ENCODE data around the gene GFRA1.
"Not testable (repeated sequence)": the region's sequence is repeated elsewhere in the genome, so short reads cannot be mapped to it uniquely, and the experiment has no call there.

The GFRA1 gene

GRCh38 chr10:116073001-116073400 lies 200.0 kb downstream of the GFRA1 start:
- no peak for DNase-seq (ENCODE audit: low read depth, low spot score)

GRCh38 chr10:116071453-116072148 lies 201.4 kb downstream of the GFRA1 start:
- DNase-seq (ENCODE audit: low read depth, low spot score), result no peak

DNA sequence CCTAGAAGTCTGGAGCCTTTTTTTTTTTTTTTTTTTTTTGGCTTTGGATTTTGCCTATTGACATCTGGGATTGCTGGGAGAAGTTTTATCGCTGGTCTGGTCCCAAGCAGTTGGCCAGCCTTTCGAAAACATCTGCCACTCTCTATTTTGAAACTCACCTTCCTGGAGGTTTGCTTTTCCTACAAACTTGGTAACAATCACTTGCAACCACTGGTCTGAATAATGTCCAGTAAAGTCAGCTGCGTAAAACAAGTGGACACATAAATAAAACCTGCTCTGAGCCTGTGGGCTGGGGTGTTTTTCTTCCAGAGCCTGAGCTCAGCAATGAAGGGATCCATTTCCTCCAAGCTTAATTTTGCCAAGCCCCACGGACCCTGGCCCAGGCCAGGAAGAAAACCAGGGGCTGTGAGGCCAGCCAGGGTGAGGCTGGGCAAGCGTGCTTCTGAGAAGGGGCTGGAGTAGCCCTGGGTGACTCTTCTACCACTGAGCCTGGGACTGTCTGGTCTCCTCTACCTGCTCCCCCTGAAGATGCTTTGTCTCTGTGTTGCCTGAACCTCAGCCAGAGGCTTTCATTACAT lies 202.2 kb downstream of the GFRA1 start:
- no peak for DNase-seq (ENCODE audit: low read depth, low spot score)

- DNase-seq (ENCODE audit: low read depth, low spot score), result no peak
Measured at GRCh38 chr10:116069856-116070255, 203.2 kb downstream of the GFRA1 start.

DNA sequence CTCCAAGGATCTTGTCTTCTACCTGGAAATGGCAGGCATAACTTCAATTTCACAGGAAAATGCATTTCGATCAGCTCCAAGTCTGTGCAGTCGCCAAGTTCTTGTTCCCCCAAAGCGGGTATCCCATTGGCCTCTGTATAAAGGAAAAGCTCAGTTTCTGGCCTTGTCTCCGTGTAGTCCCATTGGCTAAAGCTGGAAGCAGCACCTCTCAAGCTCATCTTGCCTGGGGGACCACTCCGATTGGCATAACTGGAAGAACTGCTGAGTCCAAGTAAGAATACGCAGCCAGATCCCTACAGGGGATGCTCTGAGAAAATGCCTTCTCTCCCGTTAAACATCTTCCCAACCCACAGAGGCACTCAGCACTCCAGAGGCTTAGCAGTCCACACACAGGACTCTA lies 205.2 kb downstream of the GFRA1 start:
- no peak for DNase-seq (ENCODE audit: low read depth, low spot score)

- no peak for DNase-seq (ENCODE audit: low read depth, low spot score)
Measured at GRCh38 chr10:116063107-116063506, 209.9 kb downstream of the GFRA1 start.

GRCh38 chr10:116060864-116061263 lies 212.1 kb downstream of the GFRA1 start:
- no peak for DNase-seq (ENCODE audit: low read depth, low spot score)

DNA sequence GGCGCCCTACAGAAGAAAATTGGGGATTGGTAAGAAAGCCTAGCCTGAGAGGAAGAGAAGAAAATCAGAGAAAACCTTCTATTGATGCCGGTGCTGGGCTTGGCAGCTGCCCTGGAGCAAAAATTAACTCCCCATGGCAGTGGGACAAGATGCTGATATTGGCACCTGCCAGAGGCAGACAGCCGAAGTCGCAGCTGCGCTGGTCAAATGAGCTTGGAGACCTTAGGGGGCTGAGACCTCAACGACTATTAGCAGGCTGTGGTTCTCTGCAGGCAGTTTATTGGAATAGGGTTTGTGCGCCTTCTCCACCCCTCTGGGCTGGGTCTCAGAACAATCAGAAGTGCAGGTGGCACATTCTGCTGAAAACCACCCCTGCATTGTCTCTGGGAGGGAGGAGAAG lies 213.7 kb downstream of the GFRA1 start:
- DNase-seq (ENCODE audit: low read depth, low spot score), result no peak

DNA sequence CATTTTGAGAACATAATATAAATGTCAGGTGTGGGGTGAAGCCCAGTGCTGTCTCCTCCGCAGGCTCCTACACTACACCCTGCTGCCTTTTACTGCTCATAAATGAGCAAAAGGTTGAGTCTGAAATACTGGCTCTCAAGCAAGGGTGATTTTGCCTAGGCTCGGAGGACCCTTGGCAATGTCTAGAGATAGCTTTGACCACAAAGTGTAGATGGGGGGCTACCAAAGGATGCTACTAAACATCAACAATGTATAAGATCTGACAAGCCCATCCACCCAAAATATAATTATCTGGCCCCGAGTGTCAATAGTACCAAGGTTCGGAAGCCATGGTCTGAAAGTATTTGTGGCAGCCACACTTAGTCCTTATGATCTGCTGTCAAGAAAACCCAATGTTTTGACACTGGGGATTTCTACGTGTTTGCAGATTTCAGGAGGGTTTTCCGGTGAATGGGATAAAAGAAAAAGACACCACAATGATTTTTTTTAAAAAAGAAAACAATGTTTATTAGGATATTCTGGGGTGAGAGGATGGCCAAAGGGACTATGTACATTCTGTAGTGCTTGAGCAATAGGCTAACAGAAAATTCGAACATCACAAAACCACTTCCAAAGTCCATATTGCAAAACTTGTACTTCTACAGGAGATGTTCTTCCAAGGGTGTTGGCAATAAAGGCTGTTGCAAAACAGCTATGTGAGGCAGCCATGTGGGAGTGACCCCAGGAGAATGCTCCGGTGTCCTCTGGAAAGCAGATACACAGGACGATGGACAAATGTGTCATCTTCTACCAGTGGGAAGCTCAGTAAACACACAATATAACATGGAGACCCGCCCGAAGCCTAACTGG lies 216.3 kb downstream of the GFRA1 start:
- no peak for DNase-seq (ENCODE audit: low read depth, low spot score)

DNA sequence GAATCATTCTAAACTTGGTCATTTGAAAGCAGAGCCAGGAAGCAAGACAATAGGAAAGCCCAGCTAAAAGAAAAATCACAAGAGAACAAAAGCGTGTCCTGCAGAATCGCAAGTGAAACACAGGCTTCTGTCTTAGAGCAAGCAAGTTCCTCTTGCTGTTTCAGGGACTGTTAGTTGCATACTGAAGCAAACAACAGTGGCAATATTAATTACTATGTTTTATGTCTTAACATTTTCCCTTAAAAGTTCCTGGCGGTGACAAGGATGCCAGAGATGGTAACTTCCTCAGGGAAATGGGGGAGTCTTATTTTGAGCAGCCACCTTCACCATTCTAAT lies 217.1 kb downstream of the GFRA1 start:
- DNase-seq (ENCODE audit: low read depth, low spot score), result no peak

- no peak for DNase-seq (ENCODE audit: low read depth, low spot score)
Measured at GRCh38 chr10:116055252-116055916, 217.6 kb downstream of the GFRA1 start.

DNA sequence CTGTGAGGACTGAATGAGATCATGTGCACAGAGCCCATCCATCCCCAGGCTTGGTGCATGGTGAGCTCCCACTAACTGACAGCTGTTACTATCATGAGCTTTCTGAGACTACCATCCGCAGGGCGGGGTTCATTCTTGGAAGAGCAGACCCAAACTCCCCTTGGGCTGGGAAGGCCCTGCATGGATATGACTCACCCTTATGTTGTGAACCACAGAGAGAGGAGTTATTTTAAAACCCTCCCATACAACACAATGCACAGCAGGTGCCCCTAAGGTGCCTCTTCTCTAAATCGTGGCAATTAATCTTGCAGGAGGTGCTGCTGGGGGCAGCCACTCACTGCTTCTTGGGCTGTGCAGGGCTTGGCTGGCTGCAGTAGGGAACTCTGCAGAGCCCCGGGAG lies 219.1 kb downstream of the GFRA1 start:
- no peak for DNase-seq (ENCODE audit: low read depth, low spot score)

GRCh38 chr10:116053009-116053730 lies 219.8 kb downstream of the GFRA1 start:
- not testable (repeated sequence) for DNase-seq (ENCODE audit: low read depth, low spot score)

DNA sequence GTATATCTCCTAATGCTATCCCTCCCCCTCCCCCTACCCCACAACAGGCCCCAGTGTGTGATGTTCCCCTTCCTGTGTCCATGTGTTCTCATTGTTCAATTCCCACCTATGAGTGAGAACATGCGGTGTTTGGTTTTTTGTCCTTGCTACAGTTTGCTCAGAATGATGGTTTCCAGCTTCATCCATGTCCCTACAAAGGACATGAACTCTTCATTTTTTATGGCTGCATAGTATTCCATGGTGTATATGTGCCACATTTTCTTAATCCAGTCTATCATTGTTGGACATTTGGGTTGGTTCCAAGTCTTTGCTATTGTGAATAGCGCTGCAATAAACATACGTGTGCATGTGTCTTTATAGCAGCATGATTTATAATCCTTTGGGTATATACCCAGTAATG lies 220.5 kb downstream of the GFRA1 start:
- not testable (repeated sequence) for DNase-seq (ENCODE audit: low read depth, low spot score)

DNA sequence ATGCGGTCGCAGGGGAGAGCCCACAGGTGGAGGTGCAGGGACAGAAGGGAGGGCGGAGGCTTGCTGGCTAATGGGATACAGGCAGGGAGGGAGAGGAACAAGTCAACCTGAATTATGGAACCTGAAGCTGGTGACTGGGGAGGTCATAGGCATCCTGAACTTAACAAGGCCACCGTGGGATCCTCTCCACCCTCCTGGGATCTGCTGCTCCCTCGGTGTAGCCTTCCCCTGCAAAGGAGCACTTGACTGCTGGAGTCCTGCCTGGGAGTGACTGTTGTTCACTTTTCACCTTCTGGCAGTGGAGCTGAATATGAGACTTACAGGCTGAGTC lies 223.1 kb downstream of the GFRA1 start:
- DNase-seq (ENCODE audit: low read depth, low spot score), result no peak

GRCh38 chr10:116049158-116049973 lies 223.6 kb downstream of the GFRA1 start:
- no peak for DNase-seq (ENCODE audit: low read depth, low spot score)

- DNase-seq (ENCODE audit: low read depth, low spot score), result no peak
Measured at GRCh38 chr10:116045366-116046356, 227.3 kb downstream of the GFRA1 start.

- no peak for DNase-seq (ENCODE audit: low read depth, low spot score)
Measured at GRCh38 chr10:116044801-116045248, 228.2 kb downstream of the GFRA1 start.

- no peak for DNase-seq (ENCODE audit: low read depth, low spot score)
Measured at GRCh38 chr10:116043861-116044260, 229.1 kb downstream of the GFRA1 start.

- no peak for DNase-seq (ENCODE audit: low read depth, low spot score)
Measured at GRCh38 chr10:116043304-116043703, 229.7 kb downstream of the GFRA1 start.
